Mesenchymal stem cell (in vitro differentiated cells and primary cell): ENCODE results near the gene ATIC.
A peak's percentile ranks its signal among the peaks of the same experiment; 100 is the strongest.
"Not testable (repeated sequence)": the region's sequence is repeated elsewhere in the genome, so short reads cannot be mapped to it uniquely, and the experiment has no call there.

Experiments
- DNase-seq: peaks from one replicate; pipeline ENCODE4 v3.0.0-alpha.2; 2013
- H2AFZ ChIP-seq: one replicate; pipeline ENCODE4 v1.6.1; 2013; ENCODE audit warnings: low read depth, mild to moderate bottlenecking, control low read depth, inconsistent platforms, low read length, moderate library complexity
- H2AK5ac ChIP-seq: 2 replicates; pipeline ENCODE4 v1.6.1; 2013; ENCODE audit warnings: low read length, moderate library complexity, mild to moderate bottlenecking, inconsistent platforms; ENCODE audit not compliant: severe bottlenecking
- H2BK120ac ChIP-seq: one replicate; pipeline ENCODE4 v1.6.1; 2013; ENCODE audit warnings: low read depth, mild to moderate bottlenecking, inconsistent platforms, low read length, moderate library complexity
- H2BK12ac ChIP-seq, 2 experiments: one replicate each; pipeline ENCODE4 v1.6.1; 2013; ENCODE audit warnings: inconsistent platforms in 2 of 2, low read length in 2 of 2, mild to moderate bottlenecking in 2 of 2, moderate library complexity in 2 of 2, control low read depth in 1 of 2
- H2BK15ac ChIP-seq: one replicate; pipeline ENCODE4 v1.6.1; 2013; ENCODE audit warnings: mild to moderate bottlenecking, low read depth, inconsistent platforms; ENCODE audit not compliant: poor library complexity, severe bottlenecking
- H2BK5ac ChIP-seq: 2 replicates; pipeline ENCODE4 v1.6.1; 2013; ENCODE audit warnings: low read depth, mild to moderate bottlenecking, low read length, control low read depth, inconsistent platforms; ENCODE audit not compliant: poor library complexity, severe bottlenecking
- H3K14ac ChIP-seq, 2 experiments: one replicate each; pipeline ENCODE4 v1.6.1; 2013; ENCODE audit warnings: inconsistent platforms in 2 of 2, low read length in 2 of 2, control low read depth in 1 of 2, mild to moderate bottlenecking in 1 of 2, moderate library complexity in 1 of 2
- H3K18ac ChIP-seq, 2 experiments: one replicate each; pipeline ENCODE4 v1.6.1; 2013; ENCODE audit warnings: inconsistent platforms in 2 of 2, low read length in 2 of 2, control low read depth in 1 of 2, low read depth in 1 of 2, mild to moderate bottlenecking in 1 of 2
- H3K23ac ChIP-seq, 2 experiments: one replicate each; pipeline ENCODE4 v1.6.1; 2013; ENCODE audit warnings: inconsistent platforms in 2 of 2, low read length in 2 of 2, mild to moderate bottlenecking in 2 of 2, moderate library complexity in 2 of 2, control low read depth in 1 of 2
- H3K27ac ChIP-seq: 2 replicates; pipeline ENCODE4 v1.5.1; 2013; ENCODE audit warnings: mild to moderate bottlenecking, moderate library complexity, low read length, control low read depth, inconsistent platforms; ENCODE audit not compliant: poor library complexity, severe bottlenecking
- H3K27me3 ChIP-seq, 2 experiments: 2 replicates each; pipeline versions ENCODE4 v1.6.1 to v1.7.0; 2013; ENCODE audit warnings: low read length in 2 of 2, mild to moderate bottlenecking in 2 of 2, moderate library complexity in 2 of 2, control low read depth in 1 of 2, inconsistent platforms in 1 of 2; ENCODE audit not compliant: control insufficient read depth in 1 of 2, insufficient read depth in 1 of 2
- H3K36me3 ChIP-seq, 2 experiments: 2 replicates each; pipeline versions ENCODE4 v1.6.1 to v1.7.0; 2013; ENCODE audit warnings: low read length in 2 of 2, control low read depth in 1 of 2, inconsistent platforms in 1 of 2, low read depth in 1 of 2, mild to moderate bottlenecking in 1 of 2; ENCODE audit not compliant: insufficient read depth in 2 of 2, control insufficient read depth in 1 of 2
- H3K4ac ChIP-seq, 2 experiments: one replicate each; pipeline ENCODE4 v1.6.1; 2013; ENCODE audit warnings: inconsistent platforms in 2 of 2, low read length in 2 of 2, mild to moderate bottlenecking in 2 of 2, moderate library complexity in 2 of 2, control low read depth in 1 of 2, low read depth in 1 of 2
- H3K4me1 ChIP-seq: 2 replicates; pipeline ENCODE4 v1.6.1; 2013; ENCODE audit warnings: low read depth, low read length, control low read depth; ENCODE audit not compliant: control insufficient read depth, insufficient read depth
- H3K4me2 ChIP-seq: 2 replicates; pipeline ENCODE4 v1.6.1; 2013; ENCODE audit warnings: low read length, mild to moderate bottlenecking, inconsistent platforms; ENCODE audit not compliant: poor library complexity, severe bottlenecking
- H3K4me3 ChIP-seq, 2 experiments: 2 replicates each; pipeline versions ENCODE4 v1.5.1 to v1.7.0; 2013; ENCODE audit warnings: low read length in 2 of 2, mild to moderate bottlenecking in 2 of 2, control low read depth in 1 of 2, low read depth in 1 of 2; ENCODE audit not compliant: insufficient read depth in 1 of 2
- H3K79me1 ChIP-seq: replicated peaks from 2 replicates; pipeline ENCODE4 v1.6.1; 2013; ENCODE audit warnings: mild to moderate bottlenecking, control low read depth, low read length, inconsistent platforms; ENCODE audit not compliant: poor library complexity, severe bottlenecking
- H3K9ac ChIP-seq: 2 replicates; pipeline ENCODE4 v1.7.0; 2013; ENCODE audit warnings: mild to moderate bottlenecking, low read length, moderate library complexity
- H3K9me3 ChIP-seq: 2 replicates; pipeline ENCODE4 v1.7.0; 2013; ENCODE audit warnings: mild to moderate bottlenecking, low read length; ENCODE audit not compliant: control insufficient read depth
- H4K8ac ChIP-seq: one replicate; pipeline ENCODE4 v1.6.1; 2013; ENCODE audit warnings: inconsistent platforms, mild to moderate bottlenecking, low read length, moderate library complexity
- H4K91ac ChIP-seq: one replicate; pipeline ENCODE4 v1.6.1; 2013; ENCODE audit warnings: mild to moderate bottlenecking, low read length, inconsistent platforms
- WGBS: methylation state at CpG from one replicate; pipeline ENCODE4 v1.1.7; 2013; ENCODE audit warnings: mixed read lengths; 5-methylcytosine and 5-hydroxymethylcytosine counted together

ATIC gene

DNA sequence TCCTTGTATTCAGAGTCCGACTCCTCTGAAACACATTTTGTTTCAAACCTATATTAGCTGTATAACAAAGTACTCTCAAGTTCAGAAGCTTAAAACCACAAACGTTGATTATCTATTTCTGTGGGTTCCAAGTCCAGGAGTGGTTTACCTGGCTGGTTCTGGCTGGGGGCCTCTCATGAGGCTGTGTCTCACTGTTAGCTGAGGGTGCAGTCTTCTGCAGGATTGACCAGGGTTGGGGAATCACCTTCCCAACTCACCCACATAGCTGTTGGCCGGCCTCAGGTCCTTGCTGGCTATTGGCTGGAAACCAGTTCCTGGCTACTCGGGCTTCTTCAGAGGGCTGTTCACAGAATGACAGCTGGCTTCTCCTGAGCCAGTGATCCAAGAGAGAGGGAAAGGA lies 18.0 kb upstream of the ATIC start:
- Histone ChIP-seq H2BK15ac (no peak overlapping the region), H4K91ac (no peak overlapping the region), H3K9ac (no peak overlapping the region), H3K36me3 (no peaks in the 10 kb centered on the region), H3K18ac (no peak overlapping the region), H4K8ac (no peak overlapping the region), H3K4ac (no peak overlapping the region), H3K4me1 (no peaks in the 10 kb centered on the region), H2AK5ac (no peak overlapping the region), H2BK12ac (no peak overlapping the region), H2AFZ (no peak overlapping the region), H3K4me2 (no peak overlapping the region), H2BK5ac (no peak overlapping the region), H2BK120ac (no peak overlapping the region), H3K27ac (no peak overlapping the region), H3K4me3 (no peak overlapping the region), H3K27me3 (no peaks in the 10 kb centered on the region), H3K14ac (no peak overlapping the region), H3K23ac (no peak overlapping the region), H3K9me3 (no peaks in the 10 kb centered on the region), H3K79me1 (no peaks in the 10 kb centered on the region)
- no peak for DNase-seq
- WGBS = 91% methylated on average over 4 of the region's 4 CpGs

- H3K36me3 ChIP-seq = no peaks in the 10 kb centered on the region
- no peaks in the 10 kb centered on the region for H3K79me1 ChIP-seq
- 85% methylated on average over 6 of the region's 6 CpGs for WGBS
- H3K4ac ChIP-seq = no peak overlapping the region
- peak overlapping the region; percentile 52 for H2BK15ac ChIP-seq
- no peaks in the 10 kb centered on the region for H3K4me1 ChIP-seq
- H2BK120ac ChIP-seq = no peak overlapping the region
- H4K8ac ChIP-seq = no peak overlapping the region
- H3K4me3 ChIP-seq = no peak overlapping the region
- H3K9me3 ChIP-seq = peaks cover 15% of the 10 kb centered on the region
- no peak overlapping the region for H4K91ac ChIP-seq
- no peak overlapping the region for H3K9ac ChIP-seq
- H3K23ac ChIP-seq = no peak overlapping the region
- H3K18ac ChIP-seq = peak overlapping the region in 1 of 2 experiments; percentile 23
- H3K4me2 ChIP-seq = no peak overlapping the region
- no peak overlapping the region for H3K14ac ChIP-seq
- H2BK12ac ChIP-seq = peak overlapping the region in 1 of 2 experiments; percentile 39
- no peak overlapping the region for H2BK5ac ChIP-seq
- peak; percentile 16 for DNase-seq
- H2AFZ ChIP-seq = no peak overlapping the region
- H3K27ac ChIP-seq = no peak overlapping the region
- no peaks in the 10 kb centered on the region for H3K27me3 ChIP-seq
- H2AK5ac ChIP-seq = no peak overlapping the region
Measured at GRCh38 chr2:215299337-215299859, 12.5 kb upstream of the ATIC start.

GRCh38 chr2:215301994-215302393 lies 9.9 kb upstream of the ATIC start:
- Histone ChIP-seq H3K4me2 (no peak overlapping the region), H2BK12ac (no peak overlapping the region), H4K8ac (no peak overlapping the region), H2AFZ (no peak overlapping the region), H3K18ac (no peak overlapping the region), H3K4ac (no peak overlapping the region), H3K79me1 (no peaks in the 10 kb centered on the region), H3K14ac (no peak overlapping the region), H3K4me1 (no peaks in the 10 kb centered on the region), H3K27ac (no peak overlapping the region), H3K36me3 (no peaks in the 10 kb centered on the region), H2BK120ac (no peak overlapping the region), H3K27me3 (no peaks in the 10 kb centered on the region), H3K9me3 (peaks cover 15% of the 10 kb centered on the region), H3K23ac (no peak overlapping the region), H2AK5ac (no peak overlapping the region), H4K91ac (no peak overlapping the region), H3K9ac (no peak overlapping the region), H2BK5ac (no peak overlapping the region), H2BK15ac (no peak overlapping the region), H3K4me3 (no peak overlapping the region)
- WGBS = no CpG with 5 or more reads among the region's 2 CpGs
- DNase-seq = no peak

GRCh38 chr2:215311259-215311624 lies 617 bp upstream of the ATIC start:
- not testable (repeated sequence) for H3K14ac ChIP-seq, H4K91ac ChIP-seq, H3K4ac ChIP-seq, DNase-seq, H4K8ac ChIP-seq, H3K27me3 ChIP-seq, H2AFZ ChIP-seq, H2BK12ac ChIP-seq, H3K23ac ChIP-seq, H2BK15ac ChIP-seq, H3K4me1 ChIP-seq, H3K18ac ChIP-seq, H3K9me3 ChIP-seq, H2BK120ac ChIP-seq, H2BK5ac ChIP-seq, H2AK5ac ChIP-seq, H3K27ac ChIP-seq, H3K4me2 ChIP-seq
- H3K79me1 ChIP-seq = peaks cover 13% of the 10 kb centered on the region
- peak overlapping the region; percentile 87 for H3K9ac ChIP-seq
- WGBS = 99% methylated on average over 8 of the region's 13 CpGs
- H3K4me3 ChIP-seq = peak overlapping the region in 1 of 2 experiments; percentile 95
- peaks cover 8 to 23% of the 10 kb centered on the region in 2 experiments for H3K36me3 ChIP-seq
